Esophagus squamous epithelium (tissue), 4 donors: ENCODE measurements around the gene SETSIP.

Experiments
- POLR2A ChIP-seq, 4 donors: fragments of 450-650 bp; IDR thresholded peaks; one replicate each; pipeline ENCODE4 v1.6.1; 2017; ENCODE audit warnings: antibody characterized with exemption in 4 of 4, mild to moderate bottlenecking in 4 of 4, moderate library complexity in 3 of 4
- TF ChIP-seq, protein P1 (sequence below), 6 experiments: fragments of 450-650 bp in 4 of 6; fragments of 200-600 bp in 2 of 6; sonication (generic) in 2 of 6; IDR thresholded peaks; one replicate each; pipeline ENCODE4 v1.5.1; 2016 to 2019; ENCODE audit warnings: antibody characterized with exemption in 6 of 6, mild to moderate bottlenecking in 4 of 6, moderate library complexity in 4 of 6

DNA sequence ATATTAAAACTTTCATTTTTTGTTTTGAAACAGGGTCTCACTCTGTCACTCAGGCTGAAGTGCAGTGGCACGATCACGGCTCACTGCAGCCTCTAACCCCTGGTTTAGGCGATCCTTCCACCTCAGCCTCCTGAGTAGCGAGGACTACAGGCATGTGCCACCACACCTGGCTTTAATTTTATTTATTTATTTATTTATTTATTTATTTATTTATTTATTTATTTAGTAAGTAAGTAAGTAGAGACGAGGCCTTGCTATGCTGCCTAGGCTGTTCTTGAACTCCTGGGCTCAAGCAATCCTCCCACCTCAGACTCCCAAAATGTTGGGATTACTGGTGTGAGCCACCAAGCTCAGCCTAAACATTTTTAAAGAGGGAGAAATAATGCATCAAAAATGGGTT lies 1.2 kb upstream of the SETSIP start:
- TF ChIP-seq, protein P1, sequence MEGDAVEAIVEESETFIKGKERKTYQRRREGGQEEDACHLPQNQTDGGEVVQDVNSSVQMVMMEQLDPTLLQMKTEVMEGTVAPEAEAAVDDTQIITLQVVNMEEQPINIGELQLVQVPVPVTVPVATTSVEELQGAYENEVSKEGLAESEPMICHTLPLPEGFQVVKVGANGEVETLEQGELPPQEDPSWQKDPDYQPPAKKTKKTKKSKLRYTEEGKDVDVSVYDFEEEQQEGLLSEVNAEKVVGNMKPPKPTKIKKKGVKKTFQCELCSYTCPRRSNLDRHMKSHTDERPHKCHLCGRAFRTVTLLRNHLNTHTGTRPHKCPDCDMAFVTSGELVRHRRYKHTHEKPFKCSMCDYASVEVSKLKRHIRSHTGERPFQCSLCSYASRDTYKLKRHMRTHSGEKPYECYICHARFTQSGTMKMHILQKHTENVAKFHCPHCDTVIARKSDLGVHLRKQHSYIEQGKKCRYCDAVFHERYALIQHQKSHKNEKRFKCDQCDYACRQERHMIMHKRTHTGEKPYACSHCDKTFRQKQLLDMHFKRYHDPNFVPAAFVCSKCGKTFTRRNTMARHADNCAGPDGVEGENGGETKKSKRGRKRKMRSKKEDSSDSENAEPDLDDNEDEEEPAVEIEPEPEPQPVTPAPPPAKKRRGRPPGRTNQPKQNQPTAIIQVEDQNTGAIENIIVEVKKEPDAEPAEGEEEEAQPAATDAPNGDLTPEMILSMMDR (IDR thresholded peaks at IDR 0.05): no peak
- TF ChIP-seq POLR2A (IDR thresholded peaks at IDR 0.05): no peak
